ENCODE results near the gene RIPK3. TPM values are rescaled to one million over a fixed set of nuclear protein-coding genes. Genes with fewer than 3 reads are reported as not detected.

The RIPK3 gene
- polyA plus RNA-seq, 1 of the 3 experiments (the other 2 are of a cell fraction) = not detected

DNA sequence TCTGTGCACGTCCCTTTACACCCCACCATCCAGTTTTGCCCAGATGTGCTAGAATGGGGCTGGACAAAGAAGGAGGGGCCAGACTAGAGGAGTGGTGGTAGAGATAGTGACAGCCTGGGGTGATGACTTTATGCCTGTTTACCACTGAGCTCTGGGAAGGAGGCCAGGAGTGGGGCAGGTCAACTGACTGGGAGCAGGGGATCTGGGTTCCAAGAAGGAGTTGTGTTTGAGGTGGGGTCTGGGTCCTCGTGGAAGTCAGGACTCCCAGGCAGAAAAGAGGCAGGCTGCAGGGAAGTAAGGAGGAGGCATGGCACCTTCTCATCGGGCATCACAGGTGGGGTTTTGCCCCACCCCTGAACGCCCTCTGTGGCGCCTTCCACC is 29.5 kb downstream of the RIPK3 start:
- POLR2A ChIA-PET = no interaction called here

More for the DNA sequence above, 29.5 kb downstream of the RIPK3 start:
- Histone ChIP-seq H3K4me3 (ENCODE audit: low read depth in 2 of 2, low read length in 1 of 2) (no peak overlapping the region), H3K27ac (ENCODE audit: low read depth in 2 of 2, low read length in 1 of 2) (no peak overlapping the region), H3K4me1 (ENCODE audit: control insufficient read depth in 1 of 2, insufficient read depth in 2 of 2, low read depth in 1 of 2, low read length in 1 of 2) (peaks cover 0 to 2% of the 10 kb centered on the region in 2 experiments; a peak in 1 of 4 replicates), H2AFZ (ENCODE audit: low read depth) (no peak overlapping the region), H3K9ac (no peak overlapping the region), H4K20me1 (ENCODE audit: insufficient read depth) (no peaks in the 10 kb centered on the region), H3K9me3 (no peaks in the 10 kb centered on the region), H3F3A (replicated peaks; ENCODE audit: insufficient read depth) (peaks cover 4% of the 10 kb centered on the region), H3K27me3 (ENCODE audit: insufficient read depth) (no peaks in the 10 kb centered on the region), H3K4me2 (no peak overlapping the region), H3K9me2 (no peaks in the 10 kb centered on the region), H3K79me2 (ENCODE audit: insufficient read depth) (no peaks in the 10 kb centered on the region), H3K36me3 (replicated peaks in 1 of 2; ENCODE audit: control insufficient read depth in 1 of 2, insufficient read depth in 2 of 2, low read length in 1 of 2) (peaks cover 6 to 44% of the 10 kb centered on the region in 2 experiments)
- CTCF ChIA-PET = interaction anchor here (2.3 to 6.7 kb wide), 6 partner anchors 11 to 127 kb away, joined by 8 to 115 read pairs (median 28); partner anchors contain the start of genes DHRS1 and NOP9
- WGBS (ENCODE audit: low lambda C conversion rate) = 84% methylated on average over 3 of the region's 5 CpGs
- no peak for TF ChIP-seq TEAD4 (IDR thresholded peaks at IDR 0.05; ENCODE audit: borderline replicate concordance, insufficient read depth)
- TF ChIP-seq NFIC (IDR thresholded peaks at IDR 0.05; ENCODE audit: borderline replicate concordance) = no peak
- no peak for TF ChIP-seq FOXM1 (IDR thresholded peaks at IDR 0.05; ENCODE audit: low read depth)
- TF ChIP-seq JUND (IDR thresholded peaks at IDR 0.05) = no peak
- no peak for TF ChIP-seq FOSL2 (IDR thresholded peaks at IDR 0.05; ENCODE audit: borderline replicate concordance, low read depth)
- TF ChIP-seq, protein P1, sequence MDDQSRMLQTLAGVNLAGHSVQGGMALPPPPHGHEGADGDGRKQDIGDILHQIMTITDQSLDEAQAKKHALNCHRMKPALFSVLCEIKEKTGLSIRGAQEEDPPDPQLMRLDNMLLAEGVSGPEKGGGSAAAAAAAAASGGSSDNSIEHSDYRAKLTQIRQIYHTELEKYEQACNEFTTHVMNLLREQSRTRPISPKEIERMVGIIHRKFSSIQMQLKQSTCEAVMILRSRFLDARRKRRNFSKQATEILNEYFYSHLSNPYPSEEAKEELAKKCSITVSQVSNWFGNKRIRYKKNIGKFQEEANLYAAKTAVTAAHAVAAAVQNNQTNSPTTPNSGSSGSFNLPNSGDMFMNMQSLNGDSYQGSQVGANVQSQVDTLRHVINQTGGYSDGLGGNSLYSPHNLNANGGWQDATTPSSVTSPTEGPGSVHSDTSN (IDR thresholded peaks at IDR 0.05) = no peak
- no peak for TF ChIP-seq RAD21 (IDR thresholded peaks at IDR 0.05; ENCODE audit: low read length)
- TF ChIP-seq, protein P2, sequence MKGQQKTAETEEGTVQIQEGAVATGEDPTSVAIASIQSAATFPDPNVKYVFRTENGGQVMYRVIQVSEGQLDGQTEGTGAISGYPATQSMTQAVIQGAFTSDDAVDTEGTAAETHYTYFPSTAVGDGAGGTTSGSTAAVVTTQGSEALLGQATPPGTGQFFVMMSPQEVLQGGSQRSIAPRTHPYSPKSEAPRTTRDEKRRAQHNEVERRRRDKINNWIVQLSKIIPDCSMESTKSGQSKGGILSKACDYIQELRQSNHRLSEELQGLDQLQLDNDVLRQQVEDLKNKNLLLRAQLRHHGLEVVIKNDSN (IDR thresholded peaks at IDR 0.05; ENCODE audit: borderline replicate concordance, low read depth) = no peak
- TF ChIP-seq TAF1 (IDR thresholded peaks at IDR 0.05; ENCODE audit: borderline replicate concordance, low read depth, low read length) = no peak
- no peak for TF ChIP-seq FOXJ3 (CRISPR knock-in tag; IDR thresholded peaks at IDR 0.05)
- no peak for TF ChIP-seq RFX5 (IDR thresholded peaks at IDR 0.05; ENCODE audit: low read length)
- TF ChIP-seq POLR2AphosphoS5 (IDR thresholded peaks at IDR 0.05; ENCODE audit: low read depth, low read length) = no peak
- TF ChIP-seq, protein P3, sequence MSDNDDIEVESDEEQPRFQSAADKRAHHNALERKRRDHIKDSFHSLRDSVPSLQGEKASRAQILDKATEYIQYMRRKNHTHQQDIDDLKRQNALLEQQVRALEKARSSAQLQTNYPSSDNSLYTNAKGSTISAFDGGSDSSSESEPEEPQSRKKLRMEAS (IDR thresholded peaks at IDR 0.05; ENCODE audit: low read depth) = no peak
- TF ChIP-seq, protein P4, sequence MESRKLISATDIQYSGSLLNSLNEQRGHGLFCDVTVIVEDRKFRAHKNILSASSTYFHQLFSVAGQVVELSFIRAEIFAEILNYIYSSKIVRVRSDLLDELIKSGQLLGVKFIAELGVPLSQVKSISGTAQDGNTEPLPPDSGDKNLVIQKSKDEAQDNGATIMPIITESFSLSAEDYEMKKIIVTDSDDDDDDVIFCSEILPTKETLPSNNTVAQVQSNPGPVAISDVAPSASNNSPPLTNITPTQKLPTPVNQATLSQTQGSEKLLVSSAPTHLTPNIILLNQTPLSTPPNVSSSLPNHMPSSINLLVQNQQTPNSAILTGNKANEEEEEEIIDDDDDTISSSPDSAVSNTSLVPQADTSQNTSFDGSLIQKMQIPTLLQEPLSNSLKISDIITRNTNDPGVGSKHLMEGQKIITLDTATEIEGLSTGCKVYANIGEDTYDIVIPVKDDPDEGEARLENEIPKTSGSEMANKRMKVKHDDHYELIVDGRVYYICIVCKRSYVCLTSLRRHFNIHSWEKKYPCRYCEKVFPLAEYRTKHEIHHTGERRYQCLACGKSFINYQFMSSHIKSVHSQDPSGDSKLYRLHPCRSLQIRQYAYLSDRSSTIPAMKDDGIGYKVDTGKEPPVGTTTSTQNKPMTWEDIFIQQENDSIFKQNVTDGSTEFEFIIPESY (IDR thresholded peaks at IDR 0.05; ENCODE audit: borderline replicate concordance, low read depth) = no peak
- no peak for TF ChIP-seq MXI1 (IDR thresholded peaks at IDR 0.05; ENCODE audit: low read depth, low read length)
- no peak for TF ChIP-seq GATA2 (CRISPR knock-in tag; IDR thresholded peaks at IDR 0.05)
- no peak for TF ChIP-seq RXRA (IDR thresholded peaks at IDR 0.05; ENCODE audit: borderline replicate concordance, low read depth)
- DNase-seq = no peak

All from SK-N-SH (cell line).